IMR-90 (cell line): Measurements from ENCODE around the gene NPAS3. TPM values are rescaled to one million over a fixed set of nuclear protein-coding genes. Genes with fewer than 3 reads are reported as not detected.

Source experiments
- ATAC-seq: fragments of 200-7000 bp; cut with Tn5 transposase; 2 replicates; pipeline ENCODE4 v1.9.1; 2020; ENCODE audit warnings: low read depth, mild to moderate bottlenecking, moderate library complexity
- BruUV-seq: library from RNA; stranded (reverse); fragments of 400-500 nt; replicated peaks from 2 replicates; lab custom pipeline; 2021; lab: Mats Ljungman, UMichigan
- CTCF ChIA-PET: fragments of 300-600 bp; formaldehyde crosslinking; extraction: SDS; loops from one replicate; lab custom pipeline; 2021; ENCODE audit warnings: antibody characterized with exemption; lab: Yijun Ruan, JAX
- POLR2A ChIA-PET: fragments of 300-600 bp; sonication (Branson Sonifier 250); formaldehyde crosslinking; loops from one replicate; lab custom pipeline; 2022; ENCODE audit warnings: antibody characterized with exemption; ENCODE audit not compliant: unreplicated experiment; lab: Charles Lee
- DNase-seq: peaks from one replicate; pipeline ENCODE4 v3.0.0; 2013
- H2AFZ ChIP-seq: replicated peaks from 2 replicates; pipeline ENCODE3; 2013; ENCODE audit warnings: low read length, mild to moderate bottlenecking; ENCODE audit not compliant: poor library complexity
- H2AK5ac ChIP-seq: 2 replicates; pipeline ENCODE4 v1.6.1; 2013; ENCODE audit warnings: low read depth, low read length, inconsistent platforms
- H2AK9ac ChIP-seq: replicated peaks from 2 replicates; pipeline ENCODE3; 2013; ENCODE audit warnings: mild to moderate bottlenecking, low read depth, low read length, moderate library complexity; ENCODE audit not compliant: poor library complexity
- H2BK120ac ChIP-seq: 2 replicates; pipeline ENCODE4 v1.6.1; 2013; ENCODE audit warnings: low read depth, low read length, inconsistent platforms
- H2BK15ac ChIP-seq: 3 replicates; pipeline ENCODE4 v1.6.1; 2013; ENCODE audit warnings: low read depth, low read length, inconsistent platforms
- H2BK20ac ChIP-seq: 2 replicates; pipeline ENCODE4 v1.6.1; 2013; ENCODE audit warnings: low read depth, mild to moderate bottlenecking, inconsistent platforms, low read length, moderate library complexity
- H2BK5ac ChIP-seq: 2 replicates; pipeline ENCODE4 v1.6.1; 2013; ENCODE audit warnings: mild to moderate bottlenecking, low read depth, low read length, inconsistent platforms; ENCODE audit not compliant: poor library complexity, severe bottlenecking
- H3K14ac ChIP-seq: replicated peaks from 2 replicates; pipeline ENCODE4 v1.6.1; 2013; ENCODE audit warnings: low read depth, low read length, inconsistent platforms
- H3K18ac ChIP-seq: 2 replicates; pipeline ENCODE4 v1.6.1; 2013; ENCODE audit warnings: low read depth, low read length, control low read depth
- H3K23ac ChIP-seq: 2 replicates; pipeline ENCODE4 v1.6.1; 2013; ENCODE audit warnings: low read depth, low read length, inconsistent platforms
- H3K27ac ChIP-seq: 2 replicates; pipeline ENCODE4 v1.5.1; 2013; ENCODE audit warnings: mild to moderate bottlenecking, control low read depth, low read length; ENCODE audit not compliant: insufficient read depth
- H3K27me3 ChIP-seq: 2 replicates; pipeline ENCODE4 v1.6.1; 2013; ENCODE audit warnings: low read length; ENCODE audit not compliant: control insufficient read depth, insufficient read depth
- H3K36me3 ChIP-seq: 2 replicates; pipeline ENCODE4 v1.6.1; 2013; ENCODE audit warnings: low read length, mixed read lengths; ENCODE audit not compliant: control insufficient read depth, insufficient read depth
- H3K4ac ChIP-seq: 2 replicates; pipeline ENCODE4 v1.6.1; 2013; ENCODE audit warnings: low read depth, low read length, inconsistent platforms
- H3K4me1 ChIP-seq: 2 replicates; pipeline ENCODE4 v1.6.1; 2013; ENCODE audit warnings: low read length, mixed read lengths; ENCODE audit not compliant: control insufficient read depth, insufficient read depth
- H3K4me2 ChIP-seq: 2 replicates; pipeline ENCODE4 v1.6.1; 2013; ENCODE audit warnings: low read depth, mild to moderate bottlenecking, control low read depth, low read length, moderate library complexity
- H3K4me3 ChIP-seq: 2 replicates; pipeline ENCODE4 v1.5.1; 2013; ENCODE audit warnings: low read depth, mild to moderate bottlenecking, control low read depth, low read length, moderate library complexity; ENCODE audit not compliant: insufficient read depth
- H3K56ac ChIP-seq: 2 replicates; pipeline ENCODE4 v1.6.1; 2013; ENCODE audit warnings: low read length, inconsistent platforms; ENCODE audit not compliant: insufficient read depth; ENCODE audit errors: extremely low read depth
- H3K79me1 ChIP-seq, 2 experiments: 2 replicates each; pipeline ENCODE4 v1.6.1; 2013; ENCODE audit warnings: low read length in 2 of 2, inconsistent platforms in 1 of 2, low read depth in 1 of 2
- H3K9ac ChIP-seq: 2 replicates; pipeline ENCODE4 v1.6.1; 2013; ENCODE audit warnings: low read depth, low read length, control low read depth
- H3K9me1 ChIP-seq: 2 replicates; pipeline ENCODE4 v1.6.1; 2013; ENCODE audit warnings: low read length, inconsistent platforms; ENCODE audit not compliant: insufficient read depth
- H3K9me3 ChIP-seq: 2 replicates; pipeline ENCODE4 v1.6.1; 2013; ENCODE audit warnings: low read length; ENCODE audit not compliant: control insufficient read depth, insufficient read depth
- H4K20me1 ChIP-seq: 2 replicates; pipeline ENCODE4 v1.6.1; 2013; ENCODE audit warnings: low read length, inconsistent platforms; ENCODE audit not compliant: insufficient read depth
- H4K5ac ChIP-seq: 2 replicates; pipeline ENCODE4 v1.6.1; 2013; ENCODE audit warnings: mild to moderate bottlenecking, low read depth, low read length, control low read depth
- H4K8ac ChIP-seq, 2 experiments: 2 replicates each; pipeline ENCODE4 v1.6.1; 2013; ENCODE audit warnings: low read depth in 2 of 2, low read length in 2 of 2, control low read depth in 1 of 2, inconsistent platforms in 1 of 2
- H4K91ac ChIP-seq: 2 replicates; pipeline ENCODE4 v1.6.1; 2013; ENCODE audit warnings: low read depth, low read length, inconsistent platforms; ENCODE audit not compliant: insufficient read depth
- BHLHE40 ChIP-seq: fragments of 150-350 bp; IDR thresholded peaks from 2 replicates; pipeline ENCODE4 v1.6.1; 2016; ENCODE audit warnings: mild to moderate bottlenecking, low read depth, low read length
- CEBPB ChIP-seq: IDR thresholded peaks from 2 replicates; pipeline ENCODE4 v1.6.1; 2012; ENCODE audit warnings: low read depth, low read length, improper control_type of control experiment
- CHD1 ChIP-seq: IDR thresholded peaks from 2 replicates; pipeline ENCODE4 v1.6.1; 2012; ENCODE audit warnings: low read depth, low read length, improper control_type of control experiment
- CTCF ChIP-seq: conservative IDR thresholded peaks from 2 replicates; pipeline ENCODE4 v1.5.1; 2012; ENCODE audit warnings: mild to moderate bottlenecking, low read depth, low read length, improper control_type of control experiment
- ELK1 ChIP-seq: fragments of 150-350 bp; IDR thresholded peaks from 2 replicates; pipeline ENCODE4 v1.6.1; 2016; ENCODE audit warnings: low read depth, mild to moderate bottlenecking, low read length, moderate library complexity, borderline replicate concordance
- FOS ChIP-seq: fragments of 150-350 bp; IDR thresholded peaks from 2 replicates; pipeline ENCODE4 v1.6.1; 2016; ENCODE audit warnings: low read depth, low read length
- MAFK ChIP-seq: IDR thresholded peaks from 2 replicates; pipeline ENCODE4 v1.6.1; 2012; ENCODE audit warnings: low read depth, low read length, improper control_type of control experiment
- MAZ ChIP-seq: IDR thresholded peaks from 2 replicates; pipeline ENCODE4 v1.6.1; 2012; ENCODE audit warnings: low read depth, mild to moderate bottlenecking, low read length, improper control_type of control experiment, moderate library complexity, borderline replicate concordance
- MXI1 ChIP-seq: IDR thresholded peaks from 2 replicates; pipeline ENCODE4 v1.6.1; 2012; ENCODE audit warnings: low read depth, mild to moderate bottlenecking, low read length, moderate library complexity, borderline replicate concordance
- NFE2L2 ChIP-seq: fragments of 150-350 bp; IDR thresholded peaks from 2 replicates; pipeline ENCODE4 v1.6.1; 2016; ENCODE audit warnings: low read depth, mild to moderate bottlenecking, low read length
- POLR2A ChIP-seq: IDR thresholded peaks from 2 replicates; pipeline ENCODE4 v1.6.1; 2012; ENCODE audit warnings: mild to moderate bottlenecking, low read depth, low read length
- RAD21 ChIP-seq: IDR thresholded peaks from 2 replicates; pipeline ENCODE4 v1.6.1; 2012; ENCODE audit warnings: low read length, improper control_type of control experiment
- RCOR1 ChIP-seq: IDR thresholded peaks from 2 replicates; pipeline ENCODE4 v1.6.1; 2012; ENCODE audit warnings: mild to moderate bottlenecking, low read length, improper control_type of control experiment; ENCODE audit not compliant: insufficient replicate concordance
- RFX5 ChIP-seq: IDR thresholded peaks from 2 replicates; pipeline ENCODE4 v1.8.0; 2012; ENCODE audit warnings: low read depth, mild to moderate bottlenecking, low read length, moderate library complexity
- SMC3 ChIP-seq: fragments of 150-350 bp; IDR thresholded peaks from 2 replicates; pipeline ENCODE4 v1.6.1; 2016; ENCODE audit warnings: low read depth, mild to moderate bottlenecking, antibody characterized with exemption, low read length, moderate library complexity
- WGBS, 2 experiments: methylation state at CpG; one replicate each; pipeline versions ENCODE4 v1.1.5 to v1.1.7; 2013; ENCODE audit warnings: missing lambda C conversion rate in 2 of 2; ENCODE audit not compliant: insufficient read length in 1 of 2; ENCODE audit errors: extremely low coverage in 2 of 2; 5-methylcytosine and 5-hydroxymethylcytosine counted together
- dilution Hi-C: fragments of 300-500 bp; cut with HindIII; formaldehyde crosslinking; loops from one replicate; pipeline ENCODE4 v1.14.3; 2018; ENCODE audit warnings: low sequenced_read_pairs; ENCODE audit not compliant: unreplicated experiment
- in situ Hi-C: fragments of 300-500 bp; cut with MboI; formaldehyde crosslinking; loops from 3 replicates; pipeline ENCODE4 v1.14.3; 2019; ENCODE audit warnings: low sequenced_read_pairs, inconsistent platforms, mixed read lengths
- intact Hi-C: fragments of 100-400 bp; cut with micrococcal nuclease; formaldehyde crosslinking; loops from 2 replicates; pipeline ENCODE4 v1.10.0; 2022
- polyA plus RNA-seq, 3 experiments: library from polyadenylated mRNA; depleted of rRNA; stranded (reverse); fragments of >200 nt; gene quantifications; 2 replicates each; pipeline ENCODE4 v1.2.3, GENCODE V29; 2012; ENCODE audit warnings: low replicate concordance in 1 of 3
- total RNA-seq: library from RNA; depleted of rRNA; stranded (reverse); fragments of >200 nt; gene quantifications from 2 replicates; pipeline ENCODE4 v1.2.3, GENCODE V29; 2012
- TF ChIP-seq, protein P1 (sequence below): fragments of 150-350 bp; IDR thresholded peaks from 2 replicates; pipeline ENCODE4 v1.6.1; 2017; ENCODE audit warnings: mild to moderate bottlenecking, antibody characterized with exemption, low read length, low read depth

Gene NPAS3
- total and polyA plus RNA-seq, 2 of the 4 experiments (the other 2 are of a cell fraction), result not detected

DNA sequence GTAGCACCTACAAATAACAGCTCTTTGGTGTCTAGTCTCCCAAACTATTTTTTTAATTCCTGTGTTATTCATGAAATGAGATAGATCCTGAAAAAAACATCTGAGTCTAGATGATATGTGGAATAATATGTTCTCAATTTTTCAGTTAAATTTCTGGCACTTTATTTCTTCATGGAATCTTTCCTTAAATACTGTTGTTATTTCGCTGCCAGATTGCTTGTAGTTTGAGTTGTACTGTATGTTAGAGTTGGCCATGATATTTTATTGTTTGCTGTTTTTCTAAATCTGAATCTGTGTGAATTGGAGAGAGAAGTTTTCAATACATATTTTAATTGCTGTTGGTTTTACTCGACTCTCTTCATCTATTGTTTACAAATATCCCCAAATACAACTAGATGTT is 511.7 kb downstream of the NPAS3 start:
- H3K4ac ChIP-seq, result no peak overlapping the region
- TF ChIP-seq ELK1, result no peak
- no peak for TF ChIP-seq MAFK
- TF ChIP-seq, protein P1, sequence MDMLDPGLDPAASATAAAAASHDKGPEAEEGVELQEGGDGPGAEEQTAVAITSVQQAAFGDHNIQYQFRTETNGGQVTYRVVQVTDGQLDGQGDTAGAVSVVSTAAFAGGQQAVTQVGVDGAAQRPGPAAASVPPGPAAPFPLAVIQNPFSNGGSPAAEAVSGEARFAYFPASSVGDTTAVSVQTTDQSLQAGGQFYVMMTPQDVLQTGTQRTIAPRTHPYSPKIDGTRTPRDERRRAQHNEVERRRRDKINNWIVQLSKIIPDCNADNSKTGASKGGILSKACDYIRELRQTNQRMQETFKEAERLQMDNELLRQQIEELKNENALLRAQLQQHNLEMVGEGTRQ, result no peak
- no peak for TF ChIP-seq FOS
- TF ChIP-seq CEBPB, result no peak
- no peak for TF ChIP-seq CHD1
- TF ChIP-seq RAD21, result no peak
- TF ChIP-seq NFE2L2, result no peak
- no peak for TF ChIP-seq POLR2A
- no peak for TF ChIP-seq CTCF
- TF ChIP-seq RFX5, result no peak
- no peak for TF ChIP-seq RCOR1
- TF ChIP-seq BHLHE40, result no peak
- no peak for TF ChIP-seq SMC3
- TF ChIP-seq MXI1, result no peak
- no peak for TF ChIP-seq MAZ
- in situ Hi-C loops, result no loop called here
- no peak overlapping the region for H2BK20ac ChIP-seq
- H3K14ac ChIP-seq, result no peak overlapping the region
- no peaks in the 10 kb centered on the region for H3K4me1 ChIP-seq
- no peak overlapping the region for H3K4me2 ChIP-seq
- intact Hi-C loops, result no loop called here
- POLR2A ChIA-PET, result no interaction called here
- no peak overlapping the region for H3K4me3 ChIP-seq
- no peak for DNase-seq
- H2AK9ac ChIP-seq, result no peak overlapping the region
- H3K9me1 ChIP-seq, result no peaks in the 10 kb centered on the region
- no peak overlapping the region for H4K91ac ChIP-seq
- H4K5ac ChIP-seq, result no peak overlapping the region
- H4K8ac ChIP-seq, result no peak overlapping the region
- H3K18ac ChIP-seq, result no peak overlapping the region
- no peaks in the 10 kb centered on the region for H3K27me3 ChIP-seq
- H2AK5ac ChIP-seq, result no peak overlapping the region
- CTCF ChIA-PET, result no interaction called here
- H4K20me1 ChIP-seq, result no peaks in the 10 kb centered on the region
- H3K56ac ChIP-seq, result no peak overlapping the region
- ATAC-seq, result no peak
- H2BK120ac ChIP-seq, result no peak overlapping the region
- no peak overlapping the region for H2AFZ ChIP-seq
- H2BK5ac ChIP-seq, result no peak overlapping the region
- no peak overlapping the region for H2BK15ac ChIP-seq
- BruUV-seq, result no TSS peak
- H3K79me1 ChIP-seq, result no peaks in the 10 kb centered on the region
- WGBS, 2 experiments, result no CpG with 5 or more reads among the region's 2 CpGs
- H3K23ac ChIP-seq, result no peak overlapping the region
- H3K36me3 ChIP-seq, result no peaks in the 10 kb centered on the region
- dilution Hi-C loops, result no loop called here
- no peak overlapping the region for H3K9ac ChIP-seq
- no peaks in the 10 kb centered on the region for H3K9me3 ChIP-seq
- H3K27ac ChIP-seq, result no peak overlapping the region
